GM23248 (cell line): ENCODE data around the gene ADAD2.

Experiments used
- EZH2 ChIP-seq: fragments of 200-600 bp; sonication (generic); IDR thresholded peaks from 2 replicates; pipeline ENCODE4 v1.6.1; 2018; ENCODE audit warnings: antibody characterized with exemption, mild to moderate bottlenecking; ENCODE audit not compliant: insufficient read depth, poor library complexity, severe bottlenecking
- EZH2phosphoT487 ChIP-seq: fragments of 200-600 bp; sonication (generic); IDR thresholded peaks from 2 replicates; pipeline ENCODE4 v1.6.1; 2018; ENCODE audit warnings: antibody characterized with exemption, moderate library complexity, mild to moderate bottlenecking, low read depth; ENCODE audit not compliant: insufficient read depth

DNA sequence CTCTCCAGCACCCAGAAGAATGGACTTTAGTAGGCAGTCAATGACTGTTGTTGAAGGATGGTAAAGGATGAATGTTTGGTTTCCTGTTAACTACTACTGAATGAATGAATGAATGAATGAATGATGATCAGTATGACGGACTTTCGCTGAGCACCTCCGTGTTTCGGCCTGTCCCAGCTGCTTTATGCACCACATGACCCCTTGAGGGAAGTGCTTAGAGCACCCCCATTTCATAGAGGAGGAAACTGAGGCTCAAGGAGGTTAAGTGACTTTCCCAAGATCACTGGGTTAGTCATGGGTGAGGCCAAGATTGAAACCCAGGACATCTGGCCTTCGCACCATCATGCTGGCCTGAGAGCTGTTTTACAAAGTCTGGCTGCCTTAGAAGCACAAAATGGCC is 42.0 kb downstream of the ADAD2 start:
- TF ChIP-seq EZH2 (no peak), EZH2phosphoT487 (no peak)
